GM18511 (cell line): ENCODE data around the gene PBX2.
"Not testable (repeated sequence)": the region's sequence is repeated elsewhere in the genome, so short reads cannot be mapped to it uniquely, and the experiment has no call there.

ENCODE experiments used
- ATAC-seq: cut with Tn5 transposase; IDR thresholded peaks from one replicate; pipeline ENCODE4 v1.9.1; 2021; ENCODE audit warnings: mild to moderate bottlenecking, moderate library complexity; ENCODE audit not compliant: unreplicated experiment

PBX2 gene

GRCh38 chr6:32151863-32152768 is 37.9 kb downstream of the PBX2 start, which contains the start of gene PRRT1:
Gene PRRT1, minus strand, starts transcription at chr6:32151939. Its CDS starts 112 bp downstream, at chr6:32151827.
- no peak for ATAC-seq

GRCh38 chr6:32151181-32151862 is 38.7 kb downstream of the PBX2 start:
- no peak for ATAC-seq

- ATAC-seq, result no peak
These were observed 39.8 kb downstream of the PBX2 start for GRCh38 chr6:32149932-32150870.

GRCh38 chr6:32149092-32149755 is 40.8 kb downstream of the PBX2 start:
- ATAC-seq, result no peak

- ATAC-seq, result no peak
These were observed 41.5 kb downstream of the PBX2 start for GRCh38 chr6:32148289-32149091.

GRCh38 chr6:32147401-32148132 is 42.4 kb downstream of the PBX2 start:
- ATAC-seq, result no peak

- ATAC-seq, result no peak
These were observed 43.3 kb downstream of the PBX2 start for GRCh38 chr6:32146687-32147086.

- no peak for ATAC-seq
These were observed 43.7 kb downstream of the PBX2 start for GRCh38 chr6:32146287-32146686.

- not testable (repeated sequence) for ATAC-seq
These were observed 45.8 kb downstream of the PBX2 start for GRCh38 chr6:32144238-32144637.

GRCh38 chr6:32140420-32141046 is 49.5 kb downstream of the PBX2 start:
- ATAC-seq, result no peak

GRCh38 chr6:32139590-32139989 is 50.4 kb downstream of the PBX2 start:
- no peak for ATAC-seq

GRCh38 chr6:32137454-32137853 is 52.5 kb downstream of the PBX2 start:
- no peak for ATAC-seq
